NCI-H774 (cell line): ENCODE data around the gene FXR1.

Experiments used
- DNase-seq: peaks from one replicate; lab custom pipeline; 2025; lab: John Stamatoyannopoulos, UW

The FXR1 gene

DNA sequence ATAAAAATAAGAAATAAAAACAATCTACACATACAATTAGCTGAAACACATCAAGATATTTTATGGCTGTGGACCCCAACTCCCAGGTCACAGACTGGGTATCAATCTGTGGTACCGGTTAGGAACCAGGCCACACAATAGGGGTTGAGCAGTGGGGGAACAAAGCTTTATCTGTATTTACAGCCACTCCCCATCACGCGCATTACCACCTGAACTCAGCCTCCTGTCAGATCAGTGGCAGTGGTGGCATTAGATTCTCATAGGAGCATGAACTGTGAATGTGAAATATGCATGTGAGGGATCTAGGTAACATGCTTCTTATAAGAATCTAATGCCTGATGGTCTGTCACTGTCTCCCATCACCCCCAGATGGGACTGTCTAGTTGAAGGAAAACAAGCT is 94.8 kb downstream of the FXR1 start:
- no peak for DNase-seq

- DNase-seq = no peak
These were observed 96.3 kb downstream of the FXR1 start for GRCh38 chr3:181008796-181009195.

DNA sequence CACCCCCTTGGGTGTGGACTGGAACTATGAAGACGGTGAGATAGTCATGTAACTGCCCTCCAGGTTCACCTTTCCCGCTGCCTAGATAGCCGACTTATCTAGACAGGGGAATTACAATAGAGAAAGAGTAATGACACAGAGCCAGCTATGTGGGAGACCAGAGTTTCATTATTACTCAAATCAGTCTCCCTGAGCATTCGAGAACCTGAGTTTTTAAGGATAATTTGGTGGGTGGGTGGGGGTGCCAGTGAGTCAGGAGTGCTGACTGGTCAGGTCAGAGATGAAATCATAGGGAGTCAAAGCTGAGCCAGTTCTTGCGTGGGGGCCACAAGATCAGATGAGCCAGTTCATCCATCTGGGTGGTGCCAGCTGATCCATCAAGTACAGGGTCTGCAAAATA is 96.8 kb downstream of the FXR1 start:
- no peak for DNase-seq

DNA sequence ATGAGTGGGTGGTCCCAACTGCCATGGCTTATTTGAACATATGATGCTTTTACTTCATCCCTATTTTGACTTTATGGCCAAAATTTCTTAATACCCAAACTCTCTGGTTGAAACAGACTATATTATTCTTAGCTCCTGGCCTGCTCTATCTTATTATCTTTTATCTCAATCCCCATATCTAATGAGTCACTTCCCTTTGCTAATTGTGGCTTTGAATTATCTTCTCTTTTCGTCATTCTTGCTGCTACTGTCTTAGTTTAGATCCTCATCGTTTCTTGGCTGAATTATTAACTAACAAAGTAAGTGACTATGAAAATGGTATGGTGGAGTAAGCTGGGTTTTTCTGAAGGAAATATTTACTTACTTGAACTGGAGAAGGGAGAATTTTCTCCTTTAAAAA is 105.2 kb downstream of the FXR1 start:
- no peak for DNase-seq

DNA sequence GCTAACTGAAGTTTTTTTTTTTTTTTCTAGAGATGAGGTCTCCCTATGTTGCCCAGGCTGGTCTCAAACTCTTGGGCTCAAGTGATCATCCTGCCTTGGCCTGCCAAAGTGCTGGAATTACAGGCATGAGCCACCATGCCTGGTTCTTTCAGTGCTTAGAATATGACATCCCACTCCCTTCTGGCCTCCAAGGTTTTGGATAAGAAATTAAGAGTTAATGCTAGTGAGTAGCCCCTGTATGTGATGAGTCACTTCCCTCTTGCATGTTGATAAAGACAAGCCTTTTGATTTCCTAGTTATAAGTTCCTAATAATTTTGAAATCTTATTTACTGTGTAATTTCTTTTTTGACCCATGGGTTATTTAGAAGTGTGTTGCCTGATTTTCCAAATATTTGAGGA is 112.7 kb downstream of the FXR1 start:
- no peak for DNase-seq

GRCh38 chr3:181030948-181031347 is 118.5 kb downstream of the FXR1 start:
- DNase-seq = no peak
